Epithelial cell of esophagus (primary cell): ENCODE data around the gene YBX2.
"Not testable (repeated sequence)": the region's sequence is repeated elsewhere in the genome, so short reads cannot be mapped to it uniquely, and the experiment has no call there.

Experiments used
- DNase-seq: peaks from one replicate; pipeline ENCODE4 v3.0.0; 2010; ENCODE audit warnings: low read depth
- H3K4me3 ChIP-seq: 2 replicates; pipeline ENCODE4 v1.5.1; 2011; ENCODE audit warnings: mild to moderate bottlenecking, low read length, control low read depth
- TF ChIP-seq, protein P1 (sequence below): IDR thresholded peaks from 2 replicates; pipeline ENCODE4 v1.5.1; 2011; ENCODE audit warnings: low read depth, mild to moderate bottlenecking, low read length, control low read depth, inconsistent platforms; ENCODE audit not compliant: insufficient read depth; ENCODE audit errors: missing control alignments

YBX2 gene

DNA sequence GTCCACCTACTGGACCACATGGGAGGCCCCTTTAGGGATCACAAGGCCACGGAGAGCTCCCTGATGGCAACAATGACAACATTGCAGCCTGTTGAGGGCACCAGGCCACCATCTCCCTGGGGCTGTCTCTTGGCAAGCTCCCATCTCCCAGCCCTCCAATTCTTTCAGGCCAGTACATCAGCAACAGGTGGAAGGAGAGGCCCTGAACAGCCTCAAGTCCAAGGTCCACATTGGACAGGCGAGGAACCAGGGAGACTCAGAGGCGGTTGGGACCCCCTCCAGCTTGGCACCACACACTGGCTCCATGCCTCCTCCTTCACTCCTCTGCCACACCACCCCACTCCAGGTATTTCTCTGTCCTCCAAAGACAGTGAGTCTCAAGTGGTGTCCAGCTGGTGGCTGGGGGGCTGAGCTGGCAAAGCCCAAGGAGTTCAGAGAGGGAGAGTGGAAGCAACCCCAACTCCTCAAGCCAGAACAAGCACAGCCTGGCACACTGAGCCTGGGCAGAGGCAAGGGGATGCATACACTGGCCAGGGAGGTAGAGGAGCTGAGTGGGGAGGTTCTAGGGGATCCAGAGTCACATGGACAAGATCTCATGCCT lies 40.6 kb upstream of the YBX2 start:
- DNase-seq, result no peak
- no peak overlapping the region for H3K4me3 ChIP-seq
- TF ChIP-seq, protein P1, sequence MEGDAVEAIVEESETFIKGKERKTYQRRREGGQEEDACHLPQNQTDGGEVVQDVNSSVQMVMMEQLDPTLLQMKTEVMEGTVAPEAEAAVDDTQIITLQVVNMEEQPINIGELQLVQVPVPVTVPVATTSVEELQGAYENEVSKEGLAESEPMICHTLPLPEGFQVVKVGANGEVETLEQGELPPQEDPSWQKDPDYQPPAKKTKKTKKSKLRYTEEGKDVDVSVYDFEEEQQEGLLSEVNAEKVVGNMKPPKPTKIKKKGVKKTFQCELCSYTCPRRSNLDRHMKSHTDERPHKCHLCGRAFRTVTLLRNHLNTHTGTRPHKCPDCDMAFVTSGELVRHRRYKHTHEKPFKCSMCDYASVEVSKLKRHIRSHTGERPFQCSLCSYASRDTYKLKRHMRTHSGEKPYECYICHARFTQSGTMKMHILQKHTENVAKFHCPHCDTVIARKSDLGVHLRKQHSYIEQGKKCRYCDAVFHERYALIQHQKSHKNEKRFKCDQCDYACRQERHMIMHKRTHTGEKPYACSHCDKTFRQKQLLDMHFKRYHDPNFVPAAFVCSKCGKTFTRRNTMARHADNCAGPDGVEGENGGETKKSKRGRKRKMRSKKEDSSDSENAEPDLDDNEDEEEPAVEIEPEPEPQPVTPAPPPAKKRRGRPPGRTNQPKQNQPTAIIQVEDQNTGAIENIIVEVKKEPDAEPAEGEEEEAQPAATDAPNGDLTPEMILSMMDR, result no peak

DNA sequence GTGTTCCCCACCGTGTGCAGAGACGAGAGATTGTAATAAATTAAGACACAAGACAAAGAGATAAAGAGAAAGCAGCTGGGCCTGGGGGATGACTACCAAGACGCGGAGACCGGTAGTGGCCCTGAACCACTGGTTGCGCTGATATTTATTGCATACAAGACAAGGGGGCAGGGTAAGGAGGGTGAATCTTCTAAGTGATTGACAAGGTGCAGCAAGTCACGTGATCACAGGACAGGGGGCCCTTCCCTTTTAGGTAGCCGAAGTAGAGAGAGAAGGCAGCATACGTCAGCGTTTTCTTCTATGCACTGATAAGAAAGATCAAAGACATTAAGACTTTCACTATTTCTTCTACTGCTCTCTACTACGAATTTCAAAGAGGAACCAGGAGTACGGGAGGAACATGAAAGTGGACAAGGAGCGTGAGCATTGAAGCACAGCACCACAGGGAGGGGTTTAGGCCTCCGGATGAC lies 38.2 kb upstream of the YBX2 start:
- H3K4me3 ChIP-seq, DNase-seq: not testable (repeated sequence)

DNA sequence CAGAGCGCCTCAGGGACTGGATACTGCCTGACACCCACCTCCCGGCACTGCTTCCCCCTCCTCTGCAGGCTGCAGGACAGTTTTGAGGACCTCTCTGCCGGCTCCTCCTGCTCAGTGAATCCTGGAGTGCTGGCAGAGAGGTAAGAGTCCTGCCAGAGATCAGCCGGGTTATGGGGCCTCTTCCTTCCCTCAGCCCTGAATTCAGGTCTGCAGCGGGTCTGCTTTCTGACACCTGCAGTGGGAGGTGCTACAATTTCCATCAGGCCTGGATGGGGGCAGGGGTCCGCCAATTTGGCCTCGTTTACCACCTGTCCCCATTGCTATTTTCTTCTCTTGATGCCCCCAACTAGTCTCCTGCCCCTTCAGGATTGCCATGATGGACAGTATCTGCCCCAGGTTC lies 37.7 kb upstream of the YBX2 start:
- no peak overlapping the region for H3K4me3 ChIP-seq
- no peak for DNase-seq
- TF ChIP-seq, protein P1, result no peak

DNA sequence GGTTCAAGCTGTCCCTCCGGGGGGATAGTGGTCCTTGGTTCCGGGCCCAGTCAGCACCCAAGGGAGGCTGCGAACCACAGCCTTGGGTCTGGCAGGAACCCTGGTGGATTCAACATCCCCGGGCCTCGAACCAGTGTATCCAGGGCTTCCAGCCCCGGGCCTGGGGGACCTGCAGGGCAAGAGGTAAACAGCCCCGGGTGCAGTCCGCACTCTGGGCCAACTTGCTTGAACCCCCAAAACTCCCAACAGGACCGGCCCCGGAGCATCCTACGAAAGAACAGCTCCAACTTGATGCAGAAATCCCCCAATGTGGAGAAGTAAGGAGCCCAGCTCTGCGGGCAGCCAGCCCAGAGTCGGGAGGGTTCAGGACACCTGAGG lies 36.2 kb upstream of the YBX2 start:
- H3K4me3 ChIP-seq, result peak overlapping the region; percentile 91
- TF ChIP-seq, protein P1, result no peak
- no peak for DNase-seq

DNA sequence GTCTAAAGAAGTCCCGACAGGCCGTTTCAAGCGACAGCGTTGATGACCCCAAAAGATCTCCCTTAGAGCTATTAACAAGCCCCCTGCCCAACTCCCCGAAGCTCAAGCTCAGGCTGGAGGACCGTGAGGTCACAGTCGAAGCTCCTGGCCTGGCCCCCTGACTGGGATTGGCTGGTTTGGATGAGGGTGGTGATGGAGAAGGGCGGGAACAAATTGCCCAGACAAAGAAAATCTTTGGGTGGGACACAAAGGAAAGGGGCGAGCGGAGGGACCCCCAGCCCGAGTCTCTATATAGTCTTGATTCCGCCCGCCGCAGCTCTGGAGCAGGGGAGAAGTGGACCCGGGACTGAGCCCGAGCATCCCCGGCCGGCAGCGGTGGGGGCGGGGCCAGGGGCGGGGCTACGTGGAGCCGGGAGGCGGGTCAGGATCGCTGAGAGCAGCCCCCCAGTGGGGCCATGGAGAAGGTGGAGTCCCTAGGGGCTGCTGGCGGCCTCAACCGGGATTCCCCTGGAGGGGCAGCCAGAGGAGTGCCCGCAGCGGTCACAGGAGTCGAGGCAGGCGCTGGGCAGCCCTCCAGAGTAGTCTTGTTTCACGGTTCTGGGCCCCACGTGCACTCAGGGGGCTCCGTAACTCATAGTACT lies 35.7 kb upstream of the YBX2 start:
- peak; percentile 85 for DNase-seq
- H3K4me3 ChIP-seq, result peak overlapping the region; percentile 91
- TF ChIP-seq, protein P1, result no peak

DNA sequence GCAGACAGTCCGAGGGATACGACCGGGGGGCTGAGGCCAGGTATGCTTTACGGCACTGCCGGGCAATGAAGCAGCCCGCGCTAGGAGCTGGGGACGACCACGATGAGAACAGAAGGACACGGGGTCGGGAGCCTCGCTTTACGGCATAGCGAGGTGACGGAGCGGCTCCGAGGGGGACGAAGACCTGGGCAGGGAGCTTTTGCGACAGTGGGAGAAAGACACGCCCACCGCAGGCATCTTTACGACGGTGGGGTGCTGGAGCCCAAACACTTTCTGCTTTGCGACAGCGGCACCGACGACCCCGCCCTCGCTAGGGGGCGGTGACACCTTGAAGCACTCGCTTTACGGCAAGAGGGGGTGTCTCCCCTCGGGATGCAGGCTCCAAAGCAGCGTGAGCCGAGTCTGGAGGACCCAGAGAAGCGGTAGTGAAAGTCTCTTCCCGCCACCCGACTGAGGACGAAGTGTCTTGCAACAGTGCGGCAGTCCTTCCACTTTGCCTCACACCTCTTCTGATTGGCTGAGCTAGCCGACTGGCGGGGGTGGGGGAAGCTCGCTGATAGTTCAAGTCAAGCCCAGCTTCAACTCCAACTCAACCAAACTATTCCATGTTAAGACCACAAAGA lies 35.0 kb upstream of the YBX2 start:
- peak overlapping the region; percentile 91 for H3K4me3 ChIP-seq
- DNase-seq, result peak; percentile 99
- TF ChIP-seq, protein P1, result no peak

DNA sequence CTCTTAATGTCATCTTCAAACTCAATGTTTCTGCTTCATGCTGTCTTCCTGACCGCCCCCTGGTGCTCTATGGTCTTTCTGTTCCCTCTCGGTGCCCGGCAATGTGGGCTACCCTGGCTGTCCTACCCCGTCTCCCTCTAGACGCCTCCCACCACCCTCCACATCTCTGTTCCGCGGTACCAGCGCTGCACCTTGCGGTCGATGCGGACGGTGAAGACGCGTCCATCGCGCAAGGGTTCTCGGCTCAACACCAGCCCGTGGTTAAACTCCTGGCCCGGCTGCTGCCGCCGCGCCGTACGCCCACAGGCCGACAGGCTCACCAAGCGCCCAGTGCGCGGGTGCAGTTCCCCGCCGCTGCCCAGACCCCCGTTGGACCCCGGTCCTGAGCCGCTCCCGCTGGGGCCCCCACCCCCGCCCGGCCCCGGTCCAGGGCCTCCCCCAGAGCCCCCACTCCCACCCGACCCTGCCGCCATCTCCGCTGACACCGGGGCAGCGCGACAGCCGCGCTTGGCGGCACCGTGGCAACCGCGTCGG lies 34.5 kb upstream of the YBX2 start, which contains the start of gene NEURL4:
Gene NEURL4, minus strand, starts transcription at position 496 of the 534 bp plus-strand sequence. Its CDS starts 23 bp downstream, at position 473.
- peak within 1 kb of the TSS; percentile 91 for H3K4me3 ChIP-seq
- TF ChIP-seq, protein P1, result no peak
- DNase-seq, result peak; percentile 43
